OCI-LY3 (cell line): ENCODE data around the gene PEX6.

ENCODE experiments used
- EZH2phosphoT487 ChIP-seq: fragments of 200-600 bp; shearing (Covaris generic); IDR thresholded peaks from 2 replicates; pipeline ENCODE4 v1.6.1; 2018; ENCODE audit warnings: antibody characterized with exemption, mixed run types, low read depth
- TF ChIP-seq, protein P1 (sequence below): fragments of 200-600, 300-600 bp; sonication (generic); IDR thresholded peaks from 2 replicates; pipeline ENCODE4 v1.5.1; 2014; ENCODE audit warnings: antibody characterized with exemption, low read length, low read depth

DNA sequence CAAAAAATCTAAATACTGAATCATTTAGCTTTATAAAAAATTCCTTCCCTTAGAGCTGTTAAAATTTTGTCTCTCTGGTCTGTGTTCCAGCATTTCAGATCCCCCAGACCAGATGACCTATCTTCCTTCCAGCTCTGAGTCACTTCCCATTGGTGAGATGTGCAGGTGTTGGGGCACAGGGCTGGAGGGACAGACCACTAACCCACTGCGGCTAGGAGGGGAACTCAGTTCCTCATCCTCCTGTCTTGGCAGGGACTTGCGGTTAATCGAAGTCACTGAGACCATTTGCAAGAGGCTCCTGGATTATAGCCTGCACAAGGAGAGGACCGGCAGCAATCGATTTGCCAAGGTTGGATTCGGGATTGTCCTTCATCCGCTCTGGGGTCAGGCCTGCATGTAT lies 43.7 kb downstream of the PEX6 start:
- TF ChIP-seq, protein P1, sequence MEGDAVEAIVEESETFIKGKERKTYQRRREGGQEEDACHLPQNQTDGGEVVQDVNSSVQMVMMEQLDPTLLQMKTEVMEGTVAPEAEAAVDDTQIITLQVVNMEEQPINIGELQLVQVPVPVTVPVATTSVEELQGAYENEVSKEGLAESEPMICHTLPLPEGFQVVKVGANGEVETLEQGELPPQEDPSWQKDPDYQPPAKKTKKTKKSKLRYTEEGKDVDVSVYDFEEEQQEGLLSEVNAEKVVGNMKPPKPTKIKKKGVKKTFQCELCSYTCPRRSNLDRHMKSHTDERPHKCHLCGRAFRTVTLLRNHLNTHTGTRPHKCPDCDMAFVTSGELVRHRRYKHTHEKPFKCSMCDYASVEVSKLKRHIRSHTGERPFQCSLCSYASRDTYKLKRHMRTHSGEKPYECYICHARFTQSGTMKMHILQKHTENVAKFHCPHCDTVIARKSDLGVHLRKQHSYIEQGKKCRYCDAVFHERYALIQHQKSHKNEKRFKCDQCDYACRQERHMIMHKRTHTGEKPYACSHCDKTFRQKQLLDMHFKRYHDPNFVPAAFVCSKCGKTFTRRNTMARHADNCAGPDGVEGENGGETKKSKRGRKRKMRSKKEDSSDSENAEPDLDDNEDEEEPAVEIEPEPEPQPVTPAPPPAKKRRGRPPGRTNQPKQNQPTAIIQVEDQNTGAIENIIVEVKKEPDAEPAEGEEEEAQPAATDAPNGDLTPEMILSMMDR = no peak
- no peak for TF ChIP-seq EZH2phosphoT487
